LNCaP clone FGC (cell line): ENCODE data around the gene CACNG5.
A peak's percentile ranks its signal among the peaks of the same experiment; 100 is the strongest.

Experiments
- DNase-seq: peaks from one replicate; pipeline ENCODE4 v3.0.0-alpha.2; 2011; ENCODE audit warnings: low read depth
- H3K4me3 ChIP-seq: 2 replicates; pipeline ENCODE4 v1.5.1; 2011; ENCODE audit warnings: mild to moderate bottlenecking, low read depth, low read length, control low read depth
- TF ChIP-seq, protein P1 (sequence below): IDR thresholded peaks from 2 replicates; pipeline ENCODE4 v1.5.1; 2012; ENCODE audit warnings: mild to moderate bottlenecking; ENCODE audit not compliant: control insufficient read depth, insufficient read depth; ENCODE audit errors: extremely low read depth

CACNG5 gene

GRCh38 chr17:66837885-66838665 is 3.2 kb downstream of the CACNG5 start:
- TF ChIP-seq, protein P1, sequence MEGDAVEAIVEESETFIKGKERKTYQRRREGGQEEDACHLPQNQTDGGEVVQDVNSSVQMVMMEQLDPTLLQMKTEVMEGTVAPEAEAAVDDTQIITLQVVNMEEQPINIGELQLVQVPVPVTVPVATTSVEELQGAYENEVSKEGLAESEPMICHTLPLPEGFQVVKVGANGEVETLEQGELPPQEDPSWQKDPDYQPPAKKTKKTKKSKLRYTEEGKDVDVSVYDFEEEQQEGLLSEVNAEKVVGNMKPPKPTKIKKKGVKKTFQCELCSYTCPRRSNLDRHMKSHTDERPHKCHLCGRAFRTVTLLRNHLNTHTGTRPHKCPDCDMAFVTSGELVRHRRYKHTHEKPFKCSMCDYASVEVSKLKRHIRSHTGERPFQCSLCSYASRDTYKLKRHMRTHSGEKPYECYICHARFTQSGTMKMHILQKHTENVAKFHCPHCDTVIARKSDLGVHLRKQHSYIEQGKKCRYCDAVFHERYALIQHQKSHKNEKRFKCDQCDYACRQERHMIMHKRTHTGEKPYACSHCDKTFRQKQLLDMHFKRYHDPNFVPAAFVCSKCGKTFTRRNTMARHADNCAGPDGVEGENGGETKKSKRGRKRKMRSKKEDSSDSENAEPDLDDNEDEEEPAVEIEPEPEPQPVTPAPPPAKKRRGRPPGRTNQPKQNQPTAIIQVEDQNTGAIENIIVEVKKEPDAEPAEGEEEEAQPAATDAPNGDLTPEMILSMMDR = no peak
- H3K4me3 ChIP-seq = no peak overlapping the region
- no peak for DNase-seq

DNA sequence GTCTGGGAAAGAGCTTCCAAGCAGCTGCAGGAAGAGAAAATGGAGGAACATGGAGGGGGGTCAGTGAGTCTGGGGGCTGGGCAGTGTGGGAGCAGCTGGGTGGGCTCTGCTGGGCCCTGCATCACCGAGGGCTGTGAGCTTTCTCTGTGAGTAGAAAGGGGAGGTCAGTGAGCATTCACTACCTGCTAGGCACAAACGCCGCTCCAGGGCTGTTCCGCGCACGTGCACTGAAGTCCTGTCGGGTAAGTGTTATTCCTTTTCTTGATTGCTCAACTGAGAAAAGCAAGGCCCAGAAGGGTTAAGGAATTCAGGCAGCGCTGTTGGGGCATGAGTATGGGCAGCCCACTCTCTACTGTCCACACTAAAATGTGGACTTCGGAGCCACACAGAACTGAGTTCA is 4.7 kb downstream of the CACNG5 start:
- TF ChIP-seq, protein P1 = no peak

DNA sequence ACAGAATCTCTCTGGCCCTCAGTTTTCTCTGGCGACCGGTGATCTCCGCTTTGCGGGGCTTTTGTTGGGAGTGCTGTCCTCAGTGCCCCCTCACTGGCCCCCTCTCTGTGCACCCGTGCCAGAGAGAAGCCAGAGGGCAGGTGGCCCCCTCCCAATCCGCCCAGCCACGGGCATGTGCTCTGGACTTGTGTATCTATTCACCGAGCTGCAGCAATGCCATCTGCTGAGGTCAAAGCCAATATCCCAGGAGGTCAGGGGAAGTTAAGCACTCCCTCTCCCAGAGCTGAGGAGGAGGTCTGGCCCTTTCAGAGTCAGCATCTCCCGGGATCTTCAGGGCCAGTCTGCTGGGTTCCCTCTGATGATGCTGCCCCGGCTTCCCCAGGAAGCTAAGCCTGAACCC is 5.1 kb downstream of the CACNG5 start:
- H3K4me3 ChIP-seq = no peak overlapping the region
- TF ChIP-seq, protein P1 = no peak
- no peak for DNase-seq

More for the DNA sequence above, 4.7 kb downstream of the CACNG5 start:
- no peak overlapping the region for H3K4me3 ChIP-seq
- DNase-seq = no peak

DNA sequence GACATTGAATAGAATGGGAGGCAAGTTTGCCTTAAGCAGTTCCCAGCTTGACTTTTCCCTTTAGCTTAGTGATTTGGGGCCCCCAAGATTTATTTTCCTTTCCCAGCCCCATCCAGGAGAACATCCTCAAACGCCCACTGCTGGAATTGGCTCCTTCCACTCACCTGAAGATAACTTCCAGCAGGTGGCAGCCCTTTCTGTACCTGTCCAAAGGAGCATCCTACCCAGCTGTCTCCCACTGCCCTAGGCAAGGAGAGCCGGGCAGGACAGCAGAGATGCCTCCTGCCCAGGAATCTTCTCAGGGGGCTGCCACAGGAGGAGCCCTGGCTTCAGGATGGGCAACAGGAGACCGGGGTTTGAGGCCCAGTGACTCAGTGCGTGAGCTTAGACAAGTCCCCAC is 6.4 kb downstream of the CACNG5 start:
- no peak for DNase-seq
- TF ChIP-seq, protein P1 = 0 out of 2 replicates have a peak, but pooled peaks have one; percentile 16

GRCh38 chr17:66841744-66842143 is 6.8 kb downstream of the CACNG5 start:
- TF ChIP-seq, protein P1 = no peak

More for the DNA sequence above, 6.4 kb downstream of the CACNG5 start:
- H3K4me3 ChIP-seq = no peak overlapping the region

GRCh38 chr17:66842505-66842904 is 7.6 kb downstream of the CACNG5 start:
- TF ChIP-seq, protein P1 = no peak
- DNase-seq = no peak
- no peak overlapping the region for H3K4me3 ChIP-seq

More at GRCh38 chr17:66841744-66842143, 6.8 kb downstream of the CACNG5 start:
- DNase-seq = no peak
- no peak overlapping the region for H3K4me3 ChIP-seq

GRCh38 chr17:66842959-66843358 is 8.0 kb downstream of the CACNG5 start:
- H3K4me3 ChIP-seq = no peak overlapping the region
- DNase-seq = no peak
- TF ChIP-seq, protein P1 = no peak
